Measurements from ENCODE around the gene JPT2.

JPT2 gene

DNA sequence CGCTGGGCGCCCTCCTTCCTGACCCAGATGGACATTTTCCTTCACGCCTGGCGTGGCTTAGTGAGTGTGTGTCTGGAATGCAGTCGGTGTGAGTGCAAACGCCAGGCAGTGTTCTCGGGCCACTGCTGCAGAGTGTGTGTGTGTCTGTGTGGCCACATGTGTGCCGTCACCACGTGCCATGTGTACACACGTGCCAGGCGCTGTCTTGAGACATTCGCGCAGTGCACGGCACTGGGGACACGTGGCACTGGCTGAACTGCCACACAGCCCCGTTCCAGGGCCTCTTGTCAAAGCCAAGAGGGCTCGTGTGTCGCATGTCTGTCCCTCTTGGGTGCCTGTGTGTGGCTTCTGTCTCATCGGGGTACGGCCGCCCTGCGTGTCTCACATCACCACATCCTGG is 56.7 kb downstream of the JPT2 start:
- FAIRE-seq (no peak), DNase-seq (ENCODE audit: insufficient read length, low spot score) (no peak)
- TF ChIP-seq TAF1 (IDR thresholded peaks at IDR 0.05; ENCODE audit: low read depth, low read length) (no peak), SPI1 (IDR thresholded peaks at IDR 0.05; ENCODE audit: low read depth, low read length) (no peak), POLR2AphosphoS5 (IDR thresholded peaks at IDR 0.05; ENCODE audit: low read depth, low read length) (no peak), POU2F2 (IDR thresholded peaks at IDR 0.05; ENCODE audit: low read depth, low read length) (no peak), PAX5 (IDR thresholded peaks at IDR 0.05; ENCODE audit: insufficient read depth, low read length, severe bottlenecking) (no peak), POLR2A (IDR thresholded peaks at IDR 0.05; ENCODE audit: low read depth, low read length) (no peak)

DNA sequence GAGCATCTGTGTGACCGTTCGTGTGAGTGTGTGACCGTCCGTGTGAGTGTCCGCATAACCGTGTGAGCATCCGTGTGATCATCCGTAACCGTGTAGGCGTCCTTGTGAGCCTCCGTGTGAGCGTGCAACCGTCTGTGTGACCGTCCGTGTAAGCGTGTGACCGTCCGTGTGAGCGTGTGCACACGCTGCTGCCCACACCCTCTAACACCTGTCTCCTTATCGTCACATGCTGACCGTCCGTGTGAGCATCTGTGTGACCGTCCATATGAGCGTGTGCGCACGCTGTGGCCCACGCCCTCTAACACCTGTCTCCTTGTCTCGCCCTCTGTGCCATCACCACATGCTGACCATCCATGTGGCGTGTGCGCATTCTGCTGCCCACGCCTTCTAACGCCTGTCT is 62.2 kb downstream of the JPT2 start:
- no peak for DNase-seq (ENCODE audit: insufficient read length, low spot score)
- no peak for FAIRE-seq
- TF ChIP-seq POLR2AphosphoS5 (IDR thresholded peaks at IDR 0.05; ENCODE audit: low read depth, low read length) (no peak; the same call in 1 of the 2 replicates), SPI1 (IDR thresholded peaks at IDR 0.05; ENCODE audit: low read depth, low read length) (no peak), POLR2A (IDR thresholded peaks at IDR 0.05; ENCODE audit: low read depth, low read length) (no peak), TAF1 (IDR thresholded peaks at IDR 0.05; ENCODE audit: low read depth, low read length) (no peak)

DNA sequence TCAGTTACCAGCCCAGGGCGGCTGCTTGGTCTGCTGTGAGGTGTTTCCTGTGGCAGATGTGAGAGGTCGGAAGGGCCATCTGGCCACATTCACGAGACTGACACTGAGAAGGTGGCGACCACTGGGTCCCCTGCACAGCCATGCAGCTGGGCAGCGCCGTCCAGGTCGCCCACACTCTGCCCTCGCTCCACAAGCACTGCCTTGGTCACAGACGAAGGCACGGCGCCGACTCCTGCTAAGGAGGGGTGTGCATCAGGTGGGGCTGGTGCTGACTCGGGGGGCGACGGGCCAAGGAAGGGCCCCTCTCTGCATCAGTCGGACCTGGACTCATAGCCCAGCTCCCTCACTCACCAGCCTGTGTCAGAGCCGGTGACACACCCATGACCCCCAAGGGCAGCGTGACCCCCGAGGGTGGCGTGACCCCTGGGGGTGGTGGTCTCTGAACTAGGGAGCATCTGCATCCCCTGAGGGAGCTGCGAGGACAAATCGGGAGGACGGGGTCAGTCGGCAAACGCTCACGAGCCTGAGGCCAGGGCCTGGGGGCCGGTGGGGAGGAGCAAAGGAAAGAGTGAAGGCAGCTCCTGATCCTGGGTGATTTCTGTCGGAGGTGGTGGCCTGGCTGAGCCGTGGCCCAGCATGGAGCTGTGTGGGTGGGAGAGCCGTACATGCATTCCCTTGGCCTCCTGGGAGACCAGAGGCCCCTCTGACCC is 62.9 kb downstream of the JPT2 start:
- DNase-seq (ENCODE audit: insufficient read length, low spot score) = no peak
- no peak for FAIRE-seq
- TF ChIP-seq POU2F2 (IDR thresholded peaks at IDR 0.05; ENCODE audit: low read depth, low read length) (no peak), POLR2A (IDR thresholded peaks at IDR 0.05; ENCODE audit: low read depth, low read length) (no peak), SPI1 (IDR thresholded peaks at IDR 0.05; ENCODE audit: low read depth, low read length) (no peak), TAF1 (IDR thresholded peaks at IDR 0.05; ENCODE audit: low read depth, low read length) (no peak), PAX5 (IDR thresholded peaks at IDR 0.05; ENCODE audit: insufficient read depth, low read length, severe bottlenecking) (no peak), POLR2AphosphoS5 (IDR thresholded peaks at IDR 0.05; ENCODE audit: low read depth, low read length) (no peak)

DNA sequence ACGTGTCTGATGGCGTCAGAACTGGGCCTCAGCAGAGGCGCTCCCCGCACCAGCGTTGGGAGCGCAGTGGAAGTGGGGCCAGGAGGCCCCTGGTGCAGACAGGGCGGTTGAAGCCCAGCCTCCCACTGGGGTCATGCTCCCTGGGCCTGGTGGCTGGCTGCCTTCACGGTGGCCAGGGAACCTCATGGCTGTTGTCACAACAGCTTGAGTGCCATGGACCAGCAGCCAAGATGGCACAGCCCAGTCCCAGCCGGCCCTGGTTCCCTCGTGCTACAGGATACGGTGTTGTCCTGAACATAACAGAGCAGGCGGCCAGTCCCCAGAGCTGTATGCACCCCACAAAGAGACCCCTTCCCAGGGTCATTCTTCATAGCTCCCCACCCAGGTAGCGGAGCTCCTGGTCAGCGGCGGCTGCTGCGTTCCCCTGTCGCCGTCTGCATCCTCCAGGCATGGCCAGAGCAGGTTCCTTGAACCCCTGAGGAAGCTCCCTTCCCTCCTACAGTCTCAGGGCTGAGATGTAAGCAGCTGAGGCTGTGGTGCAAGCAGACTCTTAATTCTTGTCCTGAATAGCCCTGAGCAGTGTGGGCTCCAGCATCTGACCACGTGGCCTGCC is 63.6 kb downstream of the JPT2 start:
- FAIRE-seq (no peak), DNase-seq (ENCODE audit: insufficient read length, low spot score) (no peak)
- TF ChIP-seq POLR2AphosphoS5 (IDR thresholded peaks at IDR 0.05; ENCODE audit: low read depth, low read length) (no peak), POU2F2 (IDR thresholded peaks at IDR 0.05; ENCODE audit: low read depth, low read length) (no peak), POLR2A (IDR thresholded peaks at IDR 0.05; ENCODE audit: low read depth, low read length) (no peak), SPI1 (IDR thresholded peaks at IDR 0.05; ENCODE audit: low read depth, low read length) (no peak), PAX5 (IDR thresholded peaks at IDR 0.05; ENCODE audit: insufficient read depth, low read length, severe bottlenecking) (no peak), TAF1 (IDR thresholded peaks at IDR 0.05; ENCODE audit: low read depth, low read length) (no peak)

DNA sequence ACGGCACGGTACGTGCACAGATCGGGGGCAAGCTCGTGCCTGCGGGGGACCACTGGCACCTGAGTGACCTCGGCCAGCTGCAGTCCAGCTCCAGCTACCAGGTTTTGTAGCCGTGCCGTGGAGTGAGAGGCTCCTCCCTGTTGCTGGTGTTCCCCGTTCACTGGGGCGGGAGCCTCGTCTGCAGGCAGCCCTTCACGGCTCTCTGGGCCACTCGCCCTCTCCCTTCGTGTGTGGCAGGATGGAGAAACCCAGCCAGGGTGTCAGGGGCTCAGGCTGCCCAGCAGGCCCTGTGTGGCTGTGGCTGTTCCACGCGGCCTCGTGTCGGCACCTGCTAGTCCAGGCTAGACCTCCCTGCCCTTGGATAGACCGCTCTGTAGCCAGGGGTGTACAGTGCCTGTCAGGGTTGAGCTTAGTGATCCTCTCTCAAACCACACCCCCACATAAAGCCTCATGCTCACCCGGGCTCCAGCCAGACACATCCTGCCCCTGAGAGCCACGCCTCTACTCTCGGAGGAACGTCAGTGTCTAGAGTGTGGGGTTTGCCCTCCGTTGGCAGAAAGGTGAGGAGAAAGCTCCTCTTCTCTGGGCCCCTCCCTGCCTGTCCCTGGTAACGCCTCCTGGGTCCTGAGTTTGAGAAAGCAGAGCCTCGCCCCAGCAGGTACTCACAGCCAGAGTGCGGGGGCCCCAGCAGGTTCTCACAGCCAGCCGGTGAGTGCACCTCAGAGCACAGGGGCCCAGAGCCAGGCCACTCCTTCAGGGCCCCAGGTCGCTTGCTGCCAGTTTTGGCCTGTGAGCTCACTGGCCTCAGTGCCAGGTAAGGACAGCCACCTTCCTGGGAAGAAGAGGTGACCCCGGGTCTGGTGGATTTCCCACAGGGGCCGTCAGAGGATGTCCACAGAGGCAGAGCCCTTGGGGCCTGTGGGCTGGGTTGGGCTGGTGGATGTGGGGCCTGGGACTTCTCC is 65.6 kb downstream of the JPT2 start:
- FAIRE-seq (no peak), DNase-seq (ENCODE audit: insufficient read length, low spot score) (no peak)
- TF ChIP-seq POU2F2 (IDR thresholded peaks at IDR 0.05; ENCODE audit: low read depth, low read length) = no peak
- no peak for TF ChIP-seq POLR2AphosphoS5 (IDR thresholded peaks at IDR 0.05; ENCODE audit: low read depth, low read length)
- TF ChIP-seq SPI1 (IDR thresholded peaks at IDR 0.05; ENCODE audit: low read depth, low read length) = no peak
- no peak for TF ChIP-seq PAX5 (IDR thresholded peaks at IDR 0.05; ENCODE audit: insufficient read depth, low read length, severe bottlenecking)
- TF ChIP-seq POLR2A (IDR thresholded peaks at IDR 0.05; ENCODE audit: low read depth, low read length) = no peak
- no peak for TF ChIP-seq TAF1 (IDR thresholded peaks at IDR 0.05; ENCODE audit: low read depth, low read length)

DNA sequence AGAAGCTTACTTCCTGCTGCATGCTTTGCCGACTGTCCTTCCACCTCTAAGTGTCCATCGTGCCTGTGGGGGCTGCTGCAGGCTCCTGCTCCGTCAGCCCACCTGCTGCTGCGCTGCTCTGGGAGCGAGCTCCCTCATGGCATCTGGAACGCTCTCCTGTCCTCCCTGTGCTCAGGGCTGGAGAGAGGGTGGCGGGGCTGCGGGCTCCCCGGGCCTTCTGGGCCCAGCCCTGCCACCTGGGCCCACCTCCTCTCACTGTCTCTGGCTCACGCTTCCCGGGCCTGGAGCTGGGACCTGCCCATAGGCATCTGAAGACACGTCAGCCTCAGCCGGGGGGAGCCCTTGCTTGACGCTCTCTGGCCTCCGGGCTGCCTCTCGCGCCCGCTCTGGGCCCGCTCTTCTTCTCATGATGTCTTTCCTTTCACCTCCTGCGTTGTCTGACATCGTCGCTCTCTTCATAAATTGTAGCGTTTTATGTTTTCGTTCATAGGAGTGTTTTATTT is 66.3 kb downstream of the JPT2 start:
- TF ChIP-seq TAF1 (IDR thresholded peaks at IDR 0.05; ENCODE audit: low read depth, low read length) (no peak), POU2F2 (IDR thresholded peaks at IDR 0.05; ENCODE audit: low read depth, low read length) (no peak), POLR2AphosphoS5 (IDR thresholded peaks at IDR 0.05; ENCODE audit: low read depth, low read length) (no peak), POLR2A (IDR thresholded peaks at IDR 0.05; ENCODE audit: low read depth, low read length) (no peak), SPI1 (IDR thresholded peaks at IDR 0.05; ENCODE audit: low read depth, low read length) (no peak), PAX5 (IDR thresholded peaks at IDR 0.05; ENCODE audit: insufficient read depth, low read length, severe bottlenecking) (no peak)
- no peak for DNase-seq (ENCODE audit: insufficient read length, low spot score)
- FAIRE-seq = no peak

DNA sequence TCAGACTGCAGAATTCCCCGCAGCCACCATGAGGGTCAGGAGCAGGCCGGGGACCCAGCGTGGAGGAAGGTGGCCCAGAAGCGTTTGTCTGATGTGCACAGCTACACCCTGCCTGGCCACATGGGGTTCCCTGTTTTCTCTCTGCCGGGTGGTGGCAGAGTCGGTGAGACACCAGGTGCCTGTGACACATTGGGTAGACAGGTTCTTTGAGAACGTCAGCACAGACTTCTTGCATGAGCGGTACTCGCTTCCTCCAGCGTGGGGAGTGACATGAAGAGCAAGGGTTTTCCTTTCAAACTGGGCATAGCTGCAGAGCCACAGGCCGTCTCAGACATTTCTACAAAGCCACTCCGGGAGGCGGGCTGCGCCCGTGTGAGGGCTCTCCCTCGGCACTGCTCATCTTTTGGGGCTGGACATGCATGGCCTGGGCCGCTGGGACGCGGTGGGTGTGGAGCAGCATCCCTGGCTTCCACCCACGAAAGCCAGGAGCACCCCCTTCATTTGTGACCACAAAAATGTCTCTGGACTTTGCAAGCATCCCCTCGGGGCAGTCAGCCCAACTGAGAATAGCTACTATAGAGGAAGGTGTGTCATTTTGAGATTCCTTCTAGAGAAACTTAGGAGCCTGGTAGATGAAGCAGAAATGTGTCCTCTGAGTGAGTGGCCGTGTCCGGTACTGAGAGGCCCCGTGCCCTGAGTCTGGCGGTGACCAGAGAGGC is 67.3 kb downstream of the JPT2 start:
- DNase-seq (ENCODE audit: insufficient read length, low spot score) = no peak
- TF ChIP-seq POLR2A (IDR thresholded peaks at IDR 0.05; ENCODE audit: low read depth, low read length) (no peak), TAF1 (IDR thresholded peaks at IDR 0.05; ENCODE audit: low read depth, low read length) (no peak), POU2F2 (IDR thresholded peaks at IDR 0.05; ENCODE audit: low read depth, low read length) (no peak), PAX5 (IDR thresholded peaks at IDR 0.05; ENCODE audit: insufficient read depth, low read length, severe bottlenecking) (no peak), POLR2AphosphoS5 (IDR thresholded peaks at IDR 0.05; ENCODE audit: low read depth, low read length) (no peak), SPI1 (IDR thresholded peaks at IDR 0.05; ENCODE audit: low read depth, low read length) (no peak)
- FAIRE-seq = no peak

DNA sequence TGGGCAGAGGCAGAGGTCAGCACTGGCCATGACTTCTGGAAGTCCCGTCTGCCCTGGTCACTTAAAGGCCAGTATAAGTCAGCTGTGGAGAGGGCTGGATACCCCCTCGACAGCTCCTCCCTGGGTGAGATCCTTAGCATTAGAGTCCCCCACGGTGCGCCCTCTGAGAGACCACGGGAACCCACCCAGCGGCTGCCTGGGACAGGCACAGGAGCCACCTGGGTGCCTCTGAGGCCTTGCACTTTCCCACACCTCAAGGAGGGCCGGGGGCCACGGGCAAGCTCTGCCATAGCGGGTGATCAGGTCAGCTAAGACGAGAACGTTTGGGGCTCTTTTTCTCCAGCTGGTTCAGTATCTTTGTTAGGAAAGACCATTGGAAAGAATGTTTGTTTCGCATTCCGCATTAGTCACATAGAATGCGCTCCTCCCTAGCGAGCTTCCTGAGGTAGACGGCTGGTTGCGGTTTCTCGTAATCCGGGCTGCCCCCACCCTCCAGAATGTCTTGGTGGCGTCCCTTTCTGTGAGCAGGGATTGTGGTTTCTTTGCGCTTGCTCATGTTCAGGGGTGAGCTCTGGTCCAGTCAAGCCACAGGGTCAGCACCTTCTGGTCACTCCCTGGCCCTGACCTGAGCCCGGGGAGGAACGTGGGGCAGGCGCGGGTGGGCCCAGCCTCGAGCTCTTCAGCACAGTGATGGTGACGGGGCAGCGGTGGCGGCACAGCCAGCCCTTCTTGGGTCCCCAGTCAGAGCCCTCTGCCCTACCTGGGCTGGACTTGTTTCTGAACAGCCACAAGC is 68.0 kb downstream of the JPT2 start:
- TF ChIP-seq PAX5 (IDR thresholded peaks at IDR 0.05; ENCODE audit: insufficient read depth, low read length, severe bottlenecking) (no peak), TAF1 (IDR thresholded peaks at IDR 0.05; ENCODE audit: low read depth, low read length) (no peak), POLR2AphosphoS5 (IDR thresholded peaks at IDR 0.05; ENCODE audit: low read depth, low read length) (no peak), POLR2A (IDR thresholded peaks at IDR 0.05; ENCODE audit: low read depth, low read length) (no peak), SPI1 (IDR thresholded peaks at IDR 0.05; ENCODE audit: low read depth, low read length) (no peak), POU2F2 (IDR thresholded peaks at IDR 0.05; ENCODE audit: low read depth, low read length) (no peak)
- no peak for DNase-seq (ENCODE audit: insufficient read length, low spot score)
- FAIRE-seq = no peak
